ENCODE data around the gene PTPN13. TPM values are rescaled to one million over a fixed set of nuclear protein-coding genes. Genes with fewer than 3 reads are reported as not detected.
"Not testable (repeated sequence)": the region's sequence is repeated elsewhere in the genome, so short reads cannot be mapped to it uniquely, and the experiment has no call there.

Gene PTPN13
- polyA plus RNA-seq, 1 experiment = 19.4 TPM

DNA sequence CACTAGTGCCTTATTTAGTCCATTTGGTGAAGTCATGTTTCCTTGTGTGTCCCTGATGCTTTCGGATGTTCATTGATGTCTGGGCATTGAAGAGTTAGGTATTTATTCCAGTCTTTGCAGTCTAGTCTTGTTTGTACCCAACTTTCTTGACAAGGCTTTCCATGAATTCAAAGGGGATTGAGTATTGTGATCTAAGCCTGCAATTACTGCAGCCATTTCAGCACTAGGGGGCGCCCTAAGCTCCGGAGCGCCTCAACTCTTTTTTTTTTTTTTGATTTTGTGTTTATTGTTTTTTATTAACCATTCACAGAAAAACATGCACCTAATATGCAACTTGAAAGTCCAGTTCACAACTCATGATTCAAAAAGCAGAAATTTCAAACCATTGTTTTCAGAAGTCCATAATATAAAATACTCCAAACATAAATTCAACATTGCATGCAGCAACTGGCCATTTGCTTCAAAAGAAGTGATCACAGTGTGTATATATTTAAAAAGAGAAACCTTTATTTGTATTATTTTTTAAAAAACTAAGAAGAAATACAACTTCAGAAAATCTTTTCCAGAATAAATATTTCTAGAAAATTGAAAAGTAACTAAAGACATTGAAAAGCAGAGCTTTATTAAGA, 59.2 kb downstream of the PTPN13 start:
- Histone ChIP-seq H3K36me3 (ENCODE audit: control insufficient read depth, insufficient read depth, low read length) (no peaks in the 10 kb centered on the region; the same call in 1 of the 2 replicates), H3K27me3 (ENCODE audit: control insufficient read depth, insufficient read depth, low read length) (no peaks in the 10 kb centered on the region), H3K4me3 (ENCODE audit: low read depth, low read length) (no peak overlapping the region)
- ChIA-PET POLR2A (no interaction called here), CTCF (no interaction called here)
- TF ChIP-seq, protein P1, sequence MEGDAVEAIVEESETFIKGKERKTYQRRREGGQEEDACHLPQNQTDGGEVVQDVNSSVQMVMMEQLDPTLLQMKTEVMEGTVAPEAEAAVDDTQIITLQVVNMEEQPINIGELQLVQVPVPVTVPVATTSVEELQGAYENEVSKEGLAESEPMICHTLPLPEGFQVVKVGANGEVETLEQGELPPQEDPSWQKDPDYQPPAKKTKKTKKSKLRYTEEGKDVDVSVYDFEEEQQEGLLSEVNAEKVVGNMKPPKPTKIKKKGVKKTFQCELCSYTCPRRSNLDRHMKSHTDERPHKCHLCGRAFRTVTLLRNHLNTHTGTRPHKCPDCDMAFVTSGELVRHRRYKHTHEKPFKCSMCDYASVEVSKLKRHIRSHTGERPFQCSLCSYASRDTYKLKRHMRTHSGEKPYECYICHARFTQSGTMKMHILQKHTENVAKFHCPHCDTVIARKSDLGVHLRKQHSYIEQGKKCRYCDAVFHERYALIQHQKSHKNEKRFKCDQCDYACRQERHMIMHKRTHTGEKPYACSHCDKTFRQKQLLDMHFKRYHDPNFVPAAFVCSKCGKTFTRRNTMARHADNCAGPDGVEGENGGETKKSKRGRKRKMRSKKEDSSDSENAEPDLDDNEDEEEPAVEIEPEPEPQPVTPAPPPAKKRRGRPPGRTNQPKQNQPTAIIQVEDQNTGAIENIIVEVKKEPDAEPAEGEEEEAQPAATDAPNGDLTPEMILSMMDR (IDR thresholded peaks at IDR 0.05; ENCODE audit: insufficient read depth, low read depth, low read length) = peak; percentile 25; the same call in 1 of the 2 replicates
- DNase-seq (ENCODE audit: low read depth) = no peak

DNA sequence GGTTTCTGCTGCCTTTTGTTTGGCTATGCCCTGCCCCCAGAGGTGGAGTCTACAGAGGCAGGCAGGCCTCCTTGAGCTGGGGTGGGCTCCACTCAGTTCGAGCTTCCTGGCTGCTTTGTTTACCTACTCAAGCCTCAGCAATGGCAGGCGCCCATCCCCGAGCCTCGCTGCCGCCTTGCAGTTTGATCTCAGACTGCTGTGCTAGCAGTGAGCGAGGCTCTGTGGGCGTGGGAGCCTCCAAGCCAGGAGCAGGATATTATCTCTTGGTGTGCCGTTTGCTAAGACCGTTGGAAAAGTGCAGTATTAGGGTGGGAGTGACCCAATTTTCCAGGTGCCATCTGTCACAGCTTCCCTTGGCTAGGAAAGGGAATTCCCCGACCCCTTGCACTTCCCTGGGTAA, 62.7 kb downstream of the PTPN13 start:
- H3K36me3 ChIP-seq (ENCODE audit: control insufficient read depth, insufficient read depth, low read length); CTCF ChIA-PET; POLR2A ChIA-PET; DNase-seq (ENCODE audit: low read depth); H3K27me3 ChIP-seq (ENCODE audit: control insufficient read depth, insufficient read depth, low read length); H3K4me3 ChIP-seq (ENCODE audit: low read depth, low read length): not testable (repeated sequence)

DNA sequence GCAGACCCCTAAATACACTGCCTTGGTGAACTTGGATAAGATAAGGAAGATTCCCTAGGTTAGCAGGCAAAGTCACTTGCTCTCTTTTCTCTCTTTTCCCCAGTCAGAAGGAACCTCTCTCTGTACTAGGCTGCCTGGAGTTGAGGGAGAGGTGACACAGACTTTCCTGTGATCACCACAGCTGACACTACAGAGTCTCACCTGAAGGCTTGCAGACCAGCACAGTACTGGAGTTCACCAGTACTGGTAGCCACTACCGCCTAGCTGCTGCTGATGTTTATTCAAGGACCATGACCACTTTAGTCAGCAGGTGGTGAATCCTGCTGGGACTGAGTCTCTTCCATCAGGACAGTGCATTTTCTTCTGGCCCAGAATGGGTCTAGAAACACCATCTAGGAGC, 63.3 kb downstream of the PTPN13 start:
- DNase-seq (ENCODE audit: low read depth) = no peak
- no peaks in the 10 kb centered on the region; the same call in 1 of the 2 replicates for H3K36me3 ChIP-seq (ENCODE audit: control insufficient read depth, insufficient read depth, low read length)
- no peak overlapping the region for H3K4me3 ChIP-seq (ENCODE audit: low read depth, low read length)
- no peaks in the 10 kb centered on the region for H3K27me3 ChIP-seq (ENCODE audit: control insufficient read depth, insufficient read depth, low read length)
- TF ChIP-seq, protein P1 (IDR thresholded peaks at IDR 0.05; ENCODE audit: insufficient read depth, low read depth, low read length) = no peak
- POLR2A ChIA-PET = no interaction called here
- CTCF ChIA-PET = no interaction called here

DNA sequence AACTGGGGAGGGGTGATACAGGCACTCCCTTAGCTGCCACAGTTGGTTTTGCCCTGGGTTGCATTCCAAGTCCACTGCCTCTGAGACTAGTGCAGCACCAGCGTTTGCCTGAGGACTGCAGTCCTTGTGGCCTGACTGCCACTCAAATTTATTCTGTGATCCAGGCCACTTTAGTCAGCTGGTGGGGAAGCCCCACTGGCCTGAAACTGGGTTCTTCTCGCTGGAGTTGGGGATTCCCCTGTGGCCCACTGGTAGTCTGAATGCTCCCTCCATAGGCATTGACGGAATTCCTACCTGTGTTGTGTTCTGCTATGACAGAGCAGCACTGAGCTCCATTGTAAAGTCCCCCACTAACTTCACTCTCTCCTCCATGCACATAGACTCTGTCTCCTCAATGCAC, 63.8 kb downstream of the PTPN13 start:
- no peaks in the 10 kb centered on the region; the same call in 1 of the 2 replicates for H3K36me3 ChIP-seq (ENCODE audit: control insufficient read depth, insufficient read depth, low read length)
- ChIA-PET POLR2A (no interaction called here), CTCF (no interaction called here)
- H3K4me3 ChIP-seq (ENCODE audit: low read depth, low read length) = no peak overlapping the region
- no peak for DNase-seq (ENCODE audit: low read depth)
- TF ChIP-seq, protein P1 (IDR thresholded peaks at IDR 0.05; ENCODE audit: insufficient read depth, low read depth, low read length) = no peak
- no peaks in the 10 kb centered on the region for H3K27me3 ChIP-seq (ENCODE audit: control insufficient read depth, insufficient read depth, low read length)

DNA sequence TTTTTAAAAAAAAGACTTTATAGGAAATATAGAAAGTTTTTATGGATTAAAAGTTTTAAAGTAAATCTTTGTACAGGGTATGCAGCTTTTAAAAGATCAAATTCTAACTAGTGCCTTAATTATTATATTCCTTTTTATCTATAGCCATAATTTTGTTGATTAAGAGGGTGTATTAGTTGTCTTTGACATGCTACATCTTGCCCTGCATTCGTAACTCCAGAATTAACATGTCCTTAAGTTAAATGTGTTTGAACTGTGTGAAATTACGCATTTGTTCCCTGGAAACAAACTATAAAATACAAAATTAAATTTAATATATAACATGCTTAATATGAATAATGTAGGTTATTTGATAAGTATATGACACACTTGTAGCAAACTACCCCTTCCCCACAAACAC, 66.3 kb downstream of the PTPN13 start:
- Histone ChIP-seq H3K27me3 (ENCODE audit: control insufficient read depth, insufficient read depth, low read length) (no peaks in the 10 kb centered on the region), H3K36me3 (ENCODE audit: control insufficient read depth, insufficient read depth, low read length) (no peaks in the 10 kb centered on the region; the same call in 1 of the 2 replicates), H3K4me3 (ENCODE audit: low read depth, low read length) (no peak overlapping the region)
- ChIA-PET CTCF (no interaction called here), POLR2A (no interaction called here)
- TF ChIP-seq, protein P1 (IDR thresholded peaks at IDR 0.05; ENCODE audit: insufficient read depth, low read depth, low read length) = no peak
- DNase-seq (ENCODE audit: low read depth) = no peak

DNA sequence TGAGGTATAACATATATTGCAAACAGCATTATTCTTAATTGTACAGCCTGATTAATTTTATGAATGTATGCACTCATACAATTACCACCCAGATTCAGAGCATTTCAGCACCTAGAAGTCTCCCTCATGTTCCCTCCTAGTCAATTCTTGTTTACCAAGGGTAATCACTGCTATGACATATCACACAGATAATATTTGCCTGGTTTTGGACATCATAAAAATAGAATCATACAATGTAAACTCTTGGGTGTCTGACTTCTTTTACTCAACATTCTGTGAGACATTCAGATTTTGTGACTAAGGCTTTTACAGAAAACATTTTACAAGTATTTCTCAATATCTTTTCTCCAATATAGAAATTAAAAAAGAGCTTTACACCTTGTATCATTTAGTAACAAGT, 66.9 kb downstream of the PTPN13 start:
- TF ChIP-seq, protein P1 (IDR thresholded peaks at IDR 0.05; ENCODE audit: insufficient read depth, low read depth, low read length) = no peak
- H3K36me3 ChIP-seq (ENCODE audit: control insufficient read depth, insufficient read depth, low read length) = no peaks in the 10 kb centered on the region; the same call in 1 of the 2 replicates
- POLR2A ChIA-PET = no interaction called here
- no peak overlapping the region for H3K4me3 ChIP-seq (ENCODE audit: low read depth, low read length)
- no peak for DNase-seq (ENCODE audit: low read depth)
- no peaks in the 10 kb centered on the region for H3K27me3 ChIP-seq (ENCODE audit: control insufficient read depth, insufficient read depth, low read length)
- CTCF ChIA-PET = no interaction called here
